GM12872 (cell line): Measurements from ENCODE around the gene PRR20C.
"Not testable (repeated sequence)": the region's sequence is repeated elsewhere in the genome, so short reads cannot be mapped to it uniquely, and the experiment has no call there.

Experiments used
- CTCF ChIP-seq: IDR thresholded peaks from 3 replicates; pipeline ENCODE4 v1.5.1; 2011; ENCODE audit warnings: low read depth, mild to moderate bottlenecking, low read length, moderate library complexity; ENCODE audit not compliant: insufficient read depth

Gene PRR20C

GRCh38 chr13:57153761-57154160 lies at the start of gene PRR20C:
TSS of gene PRR20C (plus strand) at chr13:57154061. CDS start at chr13:57154448, 387 bp downstream.
- not testable (repeated sequence) for TF ChIP-seq CTCF

DNA sequence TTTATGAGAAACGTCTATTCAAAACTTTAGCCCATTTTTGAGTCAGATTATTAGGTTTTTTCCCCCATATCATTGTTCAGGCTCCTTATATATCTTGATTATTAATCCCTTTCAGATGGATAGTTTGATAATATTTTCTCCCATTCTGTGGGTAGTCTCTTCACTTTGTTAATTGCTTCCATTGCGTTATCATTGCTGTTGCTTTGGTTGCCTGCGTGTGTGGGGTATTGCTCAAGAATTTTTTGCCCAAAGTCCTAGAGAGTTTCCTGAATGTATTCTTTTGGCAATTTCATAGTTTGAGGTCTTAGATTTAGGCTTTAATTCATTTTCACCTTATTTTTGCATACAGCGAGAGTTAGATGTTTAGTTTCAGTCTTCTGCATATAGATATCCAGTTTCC lies 38.9 kb upstream of the PRR20C start:
- TF ChIP-seq CTCF, result no peak

- no peak for TF ChIP-seq CTCF
Observed at GRCh38 chr13:57123681-57124080, 30.2 kb upstream of the PRR20C start.

DNA sequence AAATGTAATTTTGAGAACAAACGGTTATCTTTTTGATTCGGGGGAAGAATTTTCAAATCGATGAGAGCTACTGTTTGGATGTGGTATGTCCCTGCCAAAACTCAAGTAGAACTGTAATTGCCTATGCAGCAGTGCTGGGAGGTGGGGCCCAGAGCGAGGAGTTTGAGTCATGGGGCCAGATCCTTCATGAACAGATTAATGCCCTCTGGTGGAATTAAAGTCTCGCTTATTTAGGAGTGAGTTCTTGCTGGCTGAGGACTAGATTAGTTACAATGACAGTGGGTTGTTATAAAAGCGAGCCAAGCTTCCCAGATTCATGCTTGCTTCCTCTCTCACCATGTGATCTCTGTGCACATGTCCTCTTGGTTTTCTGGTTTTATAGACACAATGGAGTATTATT lies 25.0 kb upstream of the PRR20C start:
- no peak for TF ChIP-seq CTCF

DNA sequence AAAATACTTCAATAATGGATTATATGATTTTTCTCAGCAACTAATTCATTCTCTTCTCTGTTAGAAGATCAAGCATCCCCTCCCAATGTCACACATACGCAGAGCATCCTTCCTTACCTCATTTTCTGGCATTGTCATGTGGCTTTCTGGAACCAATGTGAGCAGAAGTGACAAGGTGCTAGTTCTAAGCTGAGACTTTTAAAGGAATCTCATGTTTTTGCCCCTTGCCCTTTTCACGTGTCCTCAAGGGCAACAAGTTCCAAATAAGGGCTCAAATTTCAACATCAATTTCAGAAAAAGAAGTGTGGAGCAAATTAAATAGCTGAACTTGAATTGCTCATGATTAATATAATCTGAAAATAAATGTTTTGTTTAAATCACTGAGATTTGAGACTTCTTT lies 17.8 kb upstream of the PRR20C start:
- no peak for TF ChIP-seq CTCF

- no peak for TF ChIP-seq CTCF
Observed at GRCh38 chr13:57137585-57137984, 16.3 kb upstream of the PRR20C start.

DNA sequence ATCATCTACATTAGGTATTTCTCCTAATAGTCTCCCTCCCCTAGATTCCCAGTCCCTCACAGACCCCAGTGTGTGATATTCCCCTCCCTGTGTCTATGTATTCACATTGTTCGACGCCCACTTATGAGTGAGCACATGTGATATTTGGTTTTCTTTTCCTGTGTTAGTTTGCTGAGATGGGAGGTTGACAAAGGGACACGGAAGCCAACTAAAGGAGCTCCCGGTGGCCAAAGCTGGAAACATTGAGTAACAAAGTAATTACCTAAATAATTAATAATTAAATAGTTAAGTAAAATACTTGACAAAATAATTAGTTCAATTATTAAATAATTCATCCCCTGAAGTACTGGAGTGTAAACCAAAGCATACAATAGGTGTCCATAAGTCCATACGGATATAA lies 14.9 kb upstream of the PRR20C start:
- TF ChIP-seq CTCF, result no peak
